ENCODE results near the gene RAB13.
"Not testable (repeated sequence)": the region's sequence is repeated elsewhere in the genome, so short reads cannot be mapped to it uniquely, and the experiment has no call there.

The RAB13 gene

GRCh38 chr1:153985941-153986761 is at the start of gene RAB13:
Gene RAB13, minus strand, starts transcription at chr1:153986339. Its CDS starts 103 bp downstream, at chr1:153986236.
- peak; percentile 95 for DNase-seq

- not testable (repeated sequence) for DNase-seq
Observed at GRCh38 chr1:154033697-154034096, 47.6 kb upstream of the RAB13 start.

GRCh38 chr1:154019940-154020339 is 33.8 kb upstream of the RAB13 start:
- DNase-seq: no peak

- DNase-seq: no peak
Observed at GRCh38 chr1:154019269-154019668, 33.1 kb upstream of the RAB13 start.

- DNase-seq: no peak
Observed at GRCh38 chr1:154014154-154014907, 28.2 kb upstream of the RAB13 start.

- not testable (repeated sequence) for DNase-seq
Observed at GRCh38 chr1:154012543-154012942, 26.4 kb upstream of the RAB13 start.

GRCh38 chr1:154012129-154012528 is 26.0 kb upstream of the RAB13 start:
- no peak for DNase-seq

- no peak for DNase-seq
Observed at GRCh38 chr1:154006136-154006535, 20.0 kb upstream of the RAB13 start.

- DNase-seq: no peak
Observed at GRCh38 chr1:154000420-154000819, 14.3 kb upstream of the RAB13 start.

GRCh38 chr1:153996882-153997281 is 10.7 kb upstream of the RAB13 start:
- DNase-seq: not testable (repeated sequence)

- DNase-seq: no peak
Observed at GRCh38 chr1:153995640-153996039, 9.5 kb upstream of the RAB13 start.

- DNase-seq: no peak
Observed at GRCh38 chr1:153995202-153995601, 9.1 kb upstream of the RAB13 start.

- DNase-seq: no peak
Observed at GRCh38 chr1:153991806-153992205, 5.7 kb upstream of the RAB13 start.

GRCh38 chr1:153991151-153991630 is 5.1 kb upstream of the RAB13 start:
- DNase-seq: no peak

GRCh38 chr1:153990468-153991150 is 4.5 kb upstream of the RAB13 start, which contains the start of gene RPS27:
Gene RPS27, plus strand, starts transcription at chr1:153990762. Its CDS starts 35 bp downstream, at chr1:153990797.
- peak; percentile 95 for DNase-seq

- no peak for DNase-seq
Observed at GRCh38 chr1:153987621-153988020, 1.5 kb upstream of the RAB13 start.

- DNase-seq: peak; percentile 52
Observed at GRCh38 chr1:153985341-153985912, 712 bp downstream of the RAB13 start.

GRCh38 chr1:153984123-153984894 is 1.8 kb downstream of the RAB13 start:
- DNase-seq: no peak

GRCh38 chr1:153981735-153982134 is 4.4 kb downstream of the RAB13 start:
- not testable (repeated sequence) for DNase-seq

GRCh38 chr1:153979091-153979490 is 7.0 kb downstream of the RAB13 start:
- not testable (repeated sequence) for DNase-seq

- DNase-seq: no peak
Observed at GRCh38 chr1:153978274-153978909, 7.7 kb downstream of the RAB13 start.

Data from right hindlimb (tissue), 1 donor.